K562 (cell line): ENCODE measurements around the gene SEMA4G. TPM values are rescaled to one million over a fixed set of nuclear protein-coding genes. Genes with fewer than 3 reads are reported as not detected.
A peak's percentile ranks its signal among the peaks of the same experiment; 100 is the strongest.

Source experiments
- BCLAF1 ChIP-seq, 2 experiments: fragments of 450-650 bp in 1 of 2; IDR thresholded peaks; 2 replicates each; pipeline ENCODE4 v1.6.1; 2011 to 2017; ENCODE audit warnings: low read depth in 2 of 2, antibody characterized with exemption in 1 of 2, borderline replicate concordance in 1 of 2, low read length in 1 of 2, mild to moderate bottlenecking in 1 of 2, mixed read lengths in 1 of 2; ENCODE audit not compliant: control insufficient read depth in 1 of 2
- CEBPZ ChIP-seq: fragments of 150-350 bp; IDR thresholded peaks from 2 replicates; pipeline ENCODE4 v1.6.1; 2014; ENCODE audit warnings: low read depth, mild to moderate bottlenecking, low read length, borderline replicate concordance
- CREB1 ChIP-seq, 2 experiments: sonication (generic) in 1 of 2; formaldehyde crosslinking in 1 of 2; IDR thresholded peaks; 2 replicates each; pipeline versions ENCODE4 v1.6.1 to v1.8.0; 2012 to 2022; ENCODE audit warnings: inconsistent platforms in 1 of 2, mild to moderate bottlenecking in 1 of 2, missing genetic modification reagents in 1 of 2, moderate library complexity in 1 of 2
- CTCF ChIP-seq, 3 experiments: IDR thresholded peaks in 2 of 3; conservative IDR thresholded peaks in 1 of 3; 2 replicates each; pipeline ENCODE4 v1.5.1; 2011 to 2012; ENCODE audit warnings: low read length in 3 of 3, mild to moderate bottlenecking in 3 of 3, control low read depth in 2 of 3, improper control_type of control experiment in 1 of 3, inconsistent platforms in 1 of 3, low read depth in 1 of 3, mixed read lengths in 1 of 3, moderate library complexity in 1 of 3; ENCODE audit not compliant: insufficient read depth in 2 of 3
- CXXC5 ChIP-seq: fragments of 250-450 bp; sonication (Bioruptor Pico); IDR thresholded peaks from 2 replicates; pipeline ENCODE4 v1.8.0; 2022; ENCODE audit warnings: inconsistent platforms, mild to moderate bottlenecking, moderate library complexity
- DLX4 ChIP-seq: fragments of 250-450 bp; sonication (Bioruptor Pico); IDR thresholded peaks from 2 replicates; pipeline ENCODE4 v1.6.1; 2021; ENCODE audit warnings: mild to moderate bottlenecking
- DMBX1 ChIP-seq: fragments of 250-450 bp; sonication (Bioruptor Pico); IDR thresholded peaks from 2 replicates; pipeline ENCODE4 v1.8.0; 2022; ENCODE audit warnings: inconsistent platforms, mild to moderate bottlenecking, moderate library complexity, borderline replicate concordance
- E2F6 ChIP-seq, 2 experiments: IDR thresholded peaks; 2 replicates each; pipeline ENCODE4 v1.6.1; 2011; ENCODE audit warnings: borderline replicate concordance in 1 of 2, control low read depth in 1 of 2, low read depth in 1 of 2, low read length in 1 of 2, mild to moderate bottlenecking in 1 of 2, mixed read lengths in 1 of 2, moderate library complexity in 1 of 2; ENCODE audit not compliant: insufficient read depth in 1 of 2, insufficient read length in 1 of 2, poor library complexity in 1 of 2, severe bottlenecking in 1 of 2; ENCODE audit errors: extremely low read depth in 1 of 2
- HMG20B ChIP-seq: fragments of 250-450 bp; sonication (Bioruptor Pico); IDR thresholded peaks from 2 replicates; pipeline ENCODE4 v1.5.0; 2021; ENCODE audit warnings: mild to moderate bottlenecking
- MAX ChIP-seq: sonication (generic); formaldehyde crosslinking; IDR thresholded peaks from 2 replicates; pipeline ENCODE4 v1.9.0; 2022; ENCODE audit warnings: mild to moderate bottlenecking, missing genetic modification reagents
- MEIS2 ChIP-seq: fragments of 450-650 bp; IDR thresholded peaks from 2 replicates; pipeline ENCODE4 v1.6.1; 2014; ENCODE audit warnings: mild to moderate bottlenecking; ENCODE audit not compliant: partially characterized antibody
- NUFIP1 ChIP-seq: fragments of 450-650 bp; IDR thresholded peaks from 2 replicates; pipeline ENCODE4 v1.6.1; 2018; ENCODE audit not compliant: partially characterized antibody
- ZBTB17 ChIP-seq: fragments of 450-650 bp; formaldehyde crosslinking; IDR thresholded peaks from 2 replicates; pipeline ENCODE4 v1.4.0; 2020; ENCODE audit warnings: mild to moderate bottlenecking
- ZC3H4 ChIP-seq: sonication (generic); formaldehyde crosslinking; IDR thresholded peaks from 2 replicates; pipeline ENCODE4 v1.9.0; 2021; ENCODE audit warnings: missing genetic modification reagents, borderline replicate concordance
- polyA plus RNA-seq, 8 experiments: library from polyadenylated mRNA; depleted of rRNA in 4 of 8; stranded (reverse) in 5 of 8; unstranded in 3 of 8; fragments of >200 nt; fragmentation: Nextera tagmentation in 2 of 8; fragmentation: Illumina TruSeq in 1 of 8; extraction: Ambion mirVana in 2 of 8; extraction: Trizol in 1 of 8; gene quantifications; 2 replicates each; pipeline versions ENCODE4 v1.2.1 to v1.2.3, GENCODE V29; 2011 to 2014; ENCODE audit warnings: inconsistent platforms in 1 of 8, missing spikeins in 1 of 8
- total RNA-seq, 7 experiments: library from RNA; depleted of rRNA in 6 of 7; stranded (reverse); fragments of >200 nt in 6 of 7; fragmentation: Illumina TruSeq in 2 of 7; extraction: Trizol in 2 of 7; gene quantifications; 2 replicates each; pipeline versions ENCODE4 v1.2.1 to v1.2.3, GENCODE V29; 2011 to 2021; ENCODE audit warnings: low replicate concordance in 1 of 7

SEMA4G gene
- total and polyA plus RNA-seq, 9 of the 15 experiments (the other 6 are each of a cell fraction or from before 2014, with no cell fraction given) = 0.40 to 7.8 (median 1.8) TPM

GRCh38 chr10:101018600-101019439 is 49.5 kb downstream of the SEMA4G start (continued):
- TF ChIP-seq MAX (CRISPR knock-in tag) (peak; percentile 97), DLX4 (CRISPR knock-in tag) (no peak), CTCF (IDR thresholded peaks at IDR 0.05 in 2 of 3, conservative IDR thresholded peaks at IDR 0.05 in 1 of 3; ENCODE audit: insufficient read depth in 2 of 3, low read depth in 1 of 3, low read length in 3 of 3) (peak; percentile 73 to 92 (median 78)), ZBTB17 (CRISPR knock-in tag) (0 out of 2 replicates have a peak, but pooled peaks have one; percentile 22), BCLAF1 (IDR thresholded peaks at IDR 0.05; ENCODE audit: borderline replicate concordance in 1 of 2, control insufficient read depth in 1 of 2, low read depth in 2 of 2, low read length in 1 of 2) (no peak), CREB1 (IDR thresholded peaks at IDR 0.05) (no peak), CREB1 (CRISPR knock-in tag; IDR thresholded peaks at IDR 0.05) (peak; percentile 23; the same call in 1 of the 2 replicates), NUFIP1 (no peak), CEBPZ (no peak), MEIS2 (no peak), DMBX1 (no peak), HMG20B (CRISPR knock-in tag) (no peak), E2F6 (IDR thresholded peaks at IDR 0.05; ENCODE audit: borderline replicate concordance in 1 of 2, extremely low read depth in 1 of 2, insufficient read depth in 1 of 2, insufficient read length in 1 of 2, low read depth in 1 of 2, low read length in 1 of 2, poor library complexity in 1 of 2, severe bottlenecking in 1 of 2) (peak in 1 of 2 experiments; percentile 73), CXXC5 (peak; percentile 36; the same call in 1 of the 2 replicates), ZC3H4 (CRISPR knock-in tag) (no peak)
